Nephron (organoid): ENCODE results near the gene FBXW2.

Experiments
- H3K27ac Mint-ChIP-seq, 3 experiments: 2 replicates each; pipeline ENCODE4 v1.8.0; 2020; ENCODE audit warnings: mixed read lengths in 3 of 3, mild to moderate bottlenecking in 2 of 3, moderate library complexity in 1 of 3
- H3K27me3 Mint-ChIP-seq: 2 replicates; pipeline ENCODE4 v1.8.0; 2021; ENCODE audit warnings: low read depth, mild to moderate bottlenecking, moderate library complexity, mixed read lengths
- H3K36me3 Mint-ChIP-seq: 2 replicates; pipeline ENCODE4 v1.8.0; 2020; ENCODE audit warnings: low read depth, mixed read lengths
- H3K4me1 Mint-ChIP-seq: 2 replicates; pipeline ENCODE4 v1.8.0; 2020; ENCODE audit warnings: mixed read lengths
- H3K4me3 Mint-ChIP-seq, 3 experiments: 2 replicates each; pipeline ENCODE4 v1.8.0; 2020; ENCODE audit warnings: mild to moderate bottlenecking in 3 of 3, mixed read lengths in 3 of 3, moderate library complexity in 2 of 3
- H3K9me3 Mint-ChIP-seq: 2 replicates; pipeline ENCODE4 v1.8.0; 2020; ENCODE audit warnings: mixed read lengths
- CTCF ChIP-seq, 3 experiments: fragments of 200-600 bp; sonication (generic); IDR thresholded peaks; one replicate each; pipeline ENCODE4 v1.5.0; 2021; ENCODE audit warnings: antibody characterized with exemption in 3 of 3; ENCODE audit not compliant: unreplicated experiment in 3 of 3

FBXW2 gene

GRCh38 chr9:120734607-120735410 lies 58.4 kb downstream of the FBXW2 start:
- no peaks in the 10 kb centered on the region for H3K4me1 Mint-ChIP-seq
- H3K27ac Mint-ChIP-seq: no peak overlapping the region
- peaks cover 4% of the 10 kb centered on the region for H3K27me3 Mint-ChIP-seq
- no peak overlapping the region for H3K4me3 Mint-ChIP-seq
- H3K36me3 Mint-ChIP-seq: no peaks in the 10 kb centered on the region
- no peak for TF ChIP-seq CTCF (IDR thresholded peaks at IDR 0.05; ENCODE audit: unreplicated experiment in 3 of 3)
- no peaks in the 10 kb centered on the region for H3K9me3 Mint-ChIP-seq

GRCh38 chr9:120733190-120733589 lies 60.0 kb downstream of the FBXW2 start:
- no peaks in the 10 kb centered on the region for H3K36me3 Mint-ChIP-seq
- peaks cover 4% of the 10 kb centered on the region for H3K27me3 Mint-ChIP-seq
- H3K4me1 Mint-ChIP-seq: no peaks in the 10 kb centered on the region
- no peak overlapping the region for H3K27ac Mint-ChIP-seq
- TF ChIP-seq CTCF (IDR thresholded peaks at IDR 0.05; ENCODE audit: unreplicated experiment in 3 of 3): no peak
- no peaks in the 10 kb centered on the region for H3K9me3 Mint-ChIP-seq
- H3K4me3 Mint-ChIP-seq: no peak overlapping the region

GRCh38 chr9:120730654-120731514 lies 62.3 kb downstream of the FBXW2 start:
- Mint-ChIP-seq H3K4me1 (no peaks in the 10 kb centered on the region), H3K9me3 (no peaks in the 10 kb centered on the region), H3K27me3 (peaks cover 4% of the 10 kb centered on the region), H3K36me3 (no peaks in the 10 kb centered on the region), H3K27ac (no peak overlapping the region), H3K4me3 (no peak overlapping the region)
- no peak for TF ChIP-seq CTCF (IDR thresholded peaks at IDR 0.05; ENCODE audit: unreplicated experiment in 3 of 3)

- Mint-ChIP-seq H3K4me1 (no peaks in the 10 kb centered on the region), H3K9me3 (no peaks in the 10 kb centered on the region), H3K36me3 (no peaks in the 10 kb centered on the region), H3K27me3 (peaks cover 4% of the 10 kb centered on the region), H3K27ac (no peak overlapping the region), H3K4me3 (no peak overlapping the region)
- no peak for TF ChIP-seq CTCF (IDR thresholded peaks at IDR 0.05; ENCODE audit: unreplicated experiment in 3 of 3)
Measured at GRCh38 chr9:120729791-120730241, 63.4 kb downstream of the FBXW2 start.

- Mint-ChIP-seq H3K36me3 (no peaks in the 10 kb centered on the region), H3K4me3 (no peak overlapping the region), H3K27ac (no peak overlapping the region), H3K9me3 (no peaks in the 10 kb centered on the region), H3K27me3 (no peaks in the 10 kb centered on the region), H3K4me1 (no peaks in the 10 kb centered on the region)
- no peak for TF ChIP-seq CTCF (IDR thresholded peaks at IDR 0.05; ENCODE audit: unreplicated experiment in 3 of 3)
Measured at GRCh38 chr9:120726484-120726883, 66.7 kb downstream of the FBXW2 start.
